ENCODE data around the gene CRLF1.
"Not testable (repeated sequence)": the region's sequence is repeated elsewhere in the genome, so short reads cannot be mapped to it uniquely, and the experiment has no call there.

DNA sequence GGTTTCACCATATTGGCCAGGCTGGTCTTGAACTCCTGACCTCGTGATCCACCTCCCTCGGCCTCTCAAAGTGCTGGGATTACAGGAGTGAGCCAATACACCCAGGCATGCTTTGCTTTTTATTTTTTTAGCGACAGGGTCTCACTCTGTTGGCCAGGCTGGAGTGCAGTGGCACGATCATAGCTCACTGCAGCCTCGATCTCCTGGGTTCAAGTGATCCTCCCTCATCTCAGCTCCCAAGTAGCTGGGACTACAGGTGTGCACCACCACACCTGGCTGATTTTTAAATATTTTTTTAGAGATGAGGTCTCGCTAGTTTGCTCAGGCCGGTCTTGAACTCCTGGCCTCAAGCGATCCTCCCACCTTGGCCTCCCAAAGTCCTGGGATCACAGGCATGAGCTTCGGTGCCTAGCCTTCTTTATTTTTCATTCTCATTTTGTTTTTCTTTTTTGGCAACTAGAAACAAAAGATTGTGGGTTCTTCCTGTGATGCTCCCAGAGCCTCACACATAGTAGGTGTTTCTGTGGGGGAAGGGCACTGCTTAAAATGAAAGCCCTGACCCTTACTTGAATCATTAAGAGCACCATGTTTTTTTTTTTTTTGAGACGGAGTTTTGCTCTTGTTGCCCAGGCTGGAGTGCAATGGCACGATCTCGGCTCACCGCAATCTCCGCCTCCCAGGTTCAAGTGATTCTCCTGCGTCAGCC, 5.8 kb downstream of the CRLF1 start:
- not testable (repeated sequence) for TF ChIP-seq POLR2A, CTCF, POLR2AphosphoS5 (IDR thresholded peaks at IDR 0.05)

Data from stomach (tissue), 4 donors.